A673 (cell line): ENCODE results near the gene NFASC. TPM values are rescaled to one million over a fixed set of nuclear protein-coding genes. Genes with fewer than 3 reads are reported as not detected.

Source experiments
- BruUV-seq: library from RNA; stranded (reverse); fragments of 400-500 nt; replicated peaks from 2 replicates; lab custom pipeline; 2021; lab: Mats Ljungman, UMichigan
- CTCF ChIA-PET: fragments of 300-600 bp; sonication (Branson Sonifier 250); formaldehyde crosslinking; loops from one replicate; lab custom pipeline; 2022; ENCODE audit warnings: antibody characterized with exemption; lab: Charles Lee
- POLR2A ChIA-PET: fragments of 300-600 bp; sonication (Branson Sonifier 250); formaldehyde crosslinking; loops from one replicate; lab custom pipeline; 2022; ENCODE audit warnings: antibody characterized with exemption; ENCODE audit not compliant: low non-redundant PET; lab: Charles Lee
- DNase-seq: peaks from one replicate; pipeline ENCODE4 v3.0.0-alpha.2; 2015; ENCODE audit warnings: low spot score
- H3K27ac ChIP-seq: fragments of 200-600 bp; sonication (generic); 2 replicates; pipeline ENCODE4 v1.5.1; 2016; ENCODE audit warnings: mixed run types, low read depth, mild to moderate bottlenecking, mixed read lengths, antibody characterized with exemption, low read length; ENCODE audit not compliant: poor library complexity, severe bottlenecking
- H3K27me3 ChIP-seq: fragments of 200-600 bp; sonication (generic); replicated peaks from 2 replicates; pipeline ENCODE4 v1.6.1; 2017; ENCODE audit warnings: mixed run types, low read depth, mild to moderate bottlenecking, mixed read lengths, antibody characterized with exemption, low read length; ENCODE audit not compliant: insufficient read depth, poor library complexity
- H3K36me3 ChIP-seq: fragments of 200-600 bp; sonication (generic); 2 replicates; pipeline ENCODE4 v1.6.1; 2016; ENCODE audit warnings: mixed run types, mild to moderate bottlenecking, mixed read lengths, antibody characterized with exemption, low read length; ENCODE audit not compliant: insufficient read depth, poor library complexity, severe bottlenecking
- H3K4me1 ChIP-seq: fragments of 200-600 bp; sonication (generic); 2 replicates; pipeline ENCODE4 v1.6.1; 2017; ENCODE audit warnings: mixed run types, mild to moderate bottlenecking, mixed read lengths, antibody characterized with exemption, low read length; ENCODE audit not compliant: insufficient read depth, poor library complexity, severe bottlenecking
- H3K4me3 ChIP-seq: fragments of 200-600 bp; sonication (generic); 2 replicates; pipeline ENCODE4 v1.5.1; 2016; ENCODE audit warnings: low read depth, mixed run types, mild to moderate bottlenecking, mixed read lengths, low read length; ENCODE audit not compliant: poor library complexity, severe bottlenecking
- H3K9me3 ChIP-seq: fragments of 200-600 bp; sonication (generic); 2 replicates; pipeline ENCODE4 v1.6.1; 2016; ENCODE audit warnings: mixed run types, low read depth, mild to moderate bottlenecking, mixed read lengths, antibody characterized with exemption, low read length; ENCODE audit not compliant: poor library complexity, severe bottlenecking
- EZH2 ChIP-seq: fragments of 200-600 bp; sonication (generic); IDR thresholded peaks from 2 replicates; pipeline ENCODE4 v1.6.1; 2017; ENCODE audit warnings: borderline replicate concordance, low read depth, mild to moderate bottlenecking, mixed read lengths, antibody characterized with exemption, low read length; ENCODE audit not compliant: poor library complexity, severe bottlenecking
- intact Hi-C: fragments of 100-400 bp; cut with micrococcal nuclease; formaldehyde crosslinking; loops from one replicate; pipeline ENCODE4 v1.10.0; 2022; ENCODE audit not compliant: unreplicated experiment
- total RNA-seq: library from RNA; stranded (reverse); gene quantifications from 2 replicates; pipeline ENCODE4 v1.2.3, GENCODE V29; 2021
- TF ChIP-seq, protein P1 (sequence below): fragments of 300-800, 200-600 bp; sonication (generic); conservative IDR thresholded peaks from 2 replicates; pipeline ENCODE4 v1.5.1; 2017; ENCODE audit warnings: low read depth, mild to moderate bottlenecking, antibody characterized with exemption, low read length, moderate library complexity, mixed read lengths

The NFASC gene
- total RNA-seq, 1 experiment from 2014 or later, result 0.24 TPM

DNA sequence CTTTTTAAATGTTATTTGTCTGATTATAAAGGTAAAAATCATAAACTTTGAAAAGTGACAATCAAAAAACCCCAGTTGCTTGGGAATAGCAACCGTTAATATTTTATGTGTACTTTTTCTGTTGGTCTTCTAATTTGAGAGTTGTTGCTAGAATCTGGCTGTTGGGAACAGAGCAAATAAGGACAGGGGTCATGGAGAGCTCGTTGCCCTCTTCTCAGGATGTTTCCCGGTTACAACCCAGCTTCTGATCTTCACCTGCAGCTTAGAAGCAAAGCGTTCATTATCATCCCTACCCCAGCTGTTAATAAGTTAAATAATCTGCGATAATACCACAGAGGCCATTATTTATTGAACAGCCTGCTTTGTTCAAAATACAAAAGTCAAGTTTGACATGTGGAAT is 22.1 kb upstream of the NFASC start:
- Histone ChIP-seq H3K4me3 (no peak overlapping the region), H3K36me3 (no peaks in the 10 kb centered on the region), H3K4me1 (no peaks in the 10 kb centered on the region), H3K27ac (no peak overlapping the region), H3K9me3 (no peaks in the 10 kb centered on the region), H3K27me3 (no peaks in the 10 kb centered on the region)
- intact Hi-C loops, result no loop called here
- TF ChIP-seq EZH2, result no peak
- TF ChIP-seq, protein P1, sequence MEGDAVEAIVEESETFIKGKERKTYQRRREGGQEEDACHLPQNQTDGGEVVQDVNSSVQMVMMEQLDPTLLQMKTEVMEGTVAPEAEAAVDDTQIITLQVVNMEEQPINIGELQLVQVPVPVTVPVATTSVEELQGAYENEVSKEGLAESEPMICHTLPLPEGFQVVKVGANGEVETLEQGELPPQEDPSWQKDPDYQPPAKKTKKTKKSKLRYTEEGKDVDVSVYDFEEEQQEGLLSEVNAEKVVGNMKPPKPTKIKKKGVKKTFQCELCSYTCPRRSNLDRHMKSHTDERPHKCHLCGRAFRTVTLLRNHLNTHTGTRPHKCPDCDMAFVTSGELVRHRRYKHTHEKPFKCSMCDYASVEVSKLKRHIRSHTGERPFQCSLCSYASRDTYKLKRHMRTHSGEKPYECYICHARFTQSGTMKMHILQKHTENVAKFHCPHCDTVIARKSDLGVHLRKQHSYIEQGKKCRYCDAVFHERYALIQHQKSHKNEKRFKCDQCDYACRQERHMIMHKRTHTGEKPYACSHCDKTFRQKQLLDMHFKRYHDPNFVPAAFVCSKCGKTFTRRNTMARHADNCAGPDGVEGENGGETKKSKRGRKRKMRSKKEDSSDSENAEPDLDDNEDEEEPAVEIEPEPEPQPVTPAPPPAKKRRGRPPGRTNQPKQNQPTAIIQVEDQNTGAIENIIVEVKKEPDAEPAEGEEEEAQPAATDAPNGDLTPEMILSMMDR, result no peak
- POLR2A ChIA-PET, result no interaction called here
- CTCF ChIA-PET, result no interaction called here
- no TSS peak for BruUV-seq
- DNase-seq, result no peak

DNA sequence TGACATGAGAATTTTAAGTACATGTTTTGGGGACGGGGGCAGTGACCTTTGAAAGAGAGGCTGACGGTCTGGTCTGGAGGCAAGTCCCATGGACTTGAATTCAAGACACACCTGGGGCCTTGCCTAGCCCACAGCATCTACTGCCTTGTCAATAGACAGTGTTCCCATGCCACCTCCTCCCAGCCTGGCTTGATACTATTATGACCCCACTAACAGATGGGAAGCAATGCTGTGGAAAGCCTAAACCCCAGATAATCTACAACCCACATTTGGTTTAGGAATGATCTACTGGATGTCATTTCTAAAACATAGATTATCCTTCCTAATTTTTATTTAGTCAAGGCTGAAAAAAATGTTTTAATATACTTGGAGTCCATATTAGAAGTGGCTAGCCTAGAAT is 17.8 kb upstream of the NFASC start:
- Histone ChIP-seq H3K36me3 (no peaks in the 10 kb centered on the region), H3K27me3 (peaks cover 6% of the 10 kb centered on the region), H3K4me3 (no peak overlapping the region), H3K27ac (no peak overlapping the region), H3K9me3 (no peaks in the 10 kb centered on the region), H3K4me1 (no peaks in the 10 kb centered on the region)
- no TSS peak for BruUV-seq
- intact Hi-C loops, result no loop called here
- no peak for TF ChIP-seq EZH2
- TF ChIP-seq, protein P1, result no peak
- POLR2A ChIA-PET, result no interaction called here
- DNase-seq, result no peak
- CTCF ChIA-PET, result no interaction called here

DNA sequence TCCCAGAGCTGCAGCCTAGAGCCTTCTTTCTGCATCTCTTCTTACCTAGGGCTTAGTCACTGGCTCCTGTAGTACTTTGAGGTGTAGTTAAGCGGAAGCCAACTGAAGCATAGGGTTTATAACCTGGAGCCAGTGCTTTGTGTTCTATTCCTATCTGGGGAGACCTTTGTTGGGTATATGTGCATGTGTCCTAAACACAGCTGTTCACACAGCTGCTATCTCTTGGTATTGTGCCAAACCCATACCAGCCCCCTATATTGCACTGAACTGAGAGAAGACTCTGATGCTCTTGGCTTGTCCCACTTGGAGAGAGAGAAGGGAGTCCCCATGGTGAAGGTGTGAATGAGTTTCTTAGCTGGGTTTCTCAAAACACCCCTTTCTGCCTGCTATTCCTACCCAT is 17.2 kb upstream of the NFASC start:
- TF ChIP-seq, protein P1, result no peak
- TF ChIP-seq EZH2, result no peak
- Histone ChIP-seq H3K27me3 (peaks cover 6% of the 10 kb centered on the region), H3K9me3 (no peaks in the 10 kb centered on the region), H3K27ac (no peak overlapping the region), H3K36me3 (no peaks in the 10 kb centered on the region), H3K4me3 (no peak overlapping the region), H3K4me1 (no peaks in the 10 kb centered on the region)
- BruUV-seq, result no TSS peak
- intact Hi-C loops, result no loop called here
- ChIA-PET POLR2A (no interaction called here), CTCF (no interaction called here)
- no peak for DNase-seq
